GM12892 (cell line): ENCODE measurements around the gene GMPR2.
"Not testable (repeated sequence)": the region's sequence is repeated elsewhere in the genome, so short reads cannot be mapped to it uniquely, and the experiment has no call there.

Source experiments
- DNase-seq: peaks from one replicate; pipeline ENCODE4 v3.0.0; 2011; ENCODE audit not compliant: insufficient read length
- FAIRE-seq: peaks from 2 replicates; lab custom pipeline; 2011; peaks lifted over from hg19 to GRCh38; lab: Jason Lieb, UNC
- POLR2A ChIP-seq: IDR thresholded peaks from 2 replicates; pipeline ENCODE4 v1.6.1; 2011; ENCODE audit warnings: low read depth, low read length, control low read depth
- POLR2AphosphoS5 ChIP-seq: IDR thresholded peaks from 2 replicates; pipeline ENCODE4 v1.6.1; 2011; ENCODE audit warnings: low read depth, low read length, control low read depth
- TAF1 ChIP-seq: IDR thresholded peaks from 2 replicates; pipeline ENCODE4 v1.6.1; 2011; ENCODE audit warnings: low read depth, mild to moderate bottlenecking, control low read depth, low read length, borderline replicate concordance

GMPR2 gene

GRCh38 chr14:24236689-24237462, 4.1 kb downstream of the GMPR2 start:
- FAIRE-seq, result no peak
- TF ChIP-seq POLR2A (peak; percentile 35; the same call in 1 of the 2 replicates), POLR2AphosphoS5 (peak; percentile 53; the same call in 1 of the 2 replicates), TAF1 (no peak)
- no peak for DNase-seq

- TF ChIP-seq TAF1, result no peak
- no peak for DNase-seq
These were observed 4.8 kb downstream of the GMPR2 start for GRCh38 chr14:24237463-24237955.

GRCh38 chr14:24238123-24238522, 5.4 kb downstream of the GMPR2 start:
- no peak for DNase-seq
- TF ChIP-seq POLR2AphosphoS5 (no peak; the same call in 1 of the 2 replicates), POLR2A (no peak), TAF1 (no peak)

More at GRCh38 chr14:24237463-24237955, 4.8 kb downstream of the GMPR2 start:
- FAIRE-seq, result no peak

GRCh38 chr14:24238527-24239037, 5.9 kb downstream of the GMPR2 start:
- DNase-seq (no peak), FAIRE-seq (no peak)
- TF ChIP-seq TAF1, result no peak
- peak; percentile 25; the same call in 1 of the 2 replicates for TF ChIP-seq POLR2A
- TF ChIP-seq POLR2AphosphoS5, result 0 out of 2 replicates have a peak, but pooled peaks have one; percentile 40

More at GRCh38 chr14:24238123-24238522, 5.4 kb downstream of the GMPR2 start:
- FAIRE-seq, result no peak

- no peak for DNase-seq
- TF ChIP-seq POLR2AphosphoS5 (no peak), TAF1 (no peak), POLR2A (no peak; the same call in 1 of the 2 replicates)
- no peak for FAIRE-seq
These were observed 7.6 kb downstream of the GMPR2 start for GRCh38 chr14:24240110-24240918.

- TF ChIP-seq POLR2A (no peak), TAF1 (no peak), POLR2AphosphoS5 (no peak)
- peak; percentile 9 for FAIRE-seq
- DNase-seq, result peak; percentile 98
These were observed 9.2 kb downstream of the GMPR2 start for GRCh38 chr14:24241829-24242443.

- FAIRE-seq, result no peak
- TF ChIP-seq POLR2A, result no peak
- TF ChIP-seq POLR2AphosphoS5, result no peak
- TF ChIP-seq TAF1, result no peak
- DNase-seq, result no peak
These were observed 10.7 kb downstream of the GMPR2 start for GRCh38 chr14:24243336-24243836.

- FAIRE-seq, DNase-seq: not testable (repeated sequence)
These were observed 12.6 kb downstream of the GMPR2 start for GRCh38 chr14:24245350-24245749.

GRCh38 chr14:24246765-24247212, 14.1 kb downstream of the GMPR2 start:
- no peak for TF ChIP-seq POLR2A
- FAIRE-seq, result peak; percentile 65
- DNase-seq, result no peak

GRCh38 chr14:24247422-24247821, 14.7 kb downstream of the GMPR2 start:
- no peak for TF ChIP-seq POLR2AphosphoS5
- TF ChIP-seq TAF1, result no peak
- no peak for TF ChIP-seq POLR2A
- DNase-seq, result no peak
- no peak for FAIRE-seq

GRCh38 chr14:24249230-24250021, 16.7 kb downstream of the GMPR2 start:
- FAIRE-seq (no peak), DNase-seq (no peak)
- no peak for TF ChIP-seq TAF1
- TF ChIP-seq POLR2A, result no peak
- TF ChIP-seq POLR2AphosphoS5, result no peak
